Measurements from ENCODE around the gene ZEB2.

Gene ZEB2

DNA sequence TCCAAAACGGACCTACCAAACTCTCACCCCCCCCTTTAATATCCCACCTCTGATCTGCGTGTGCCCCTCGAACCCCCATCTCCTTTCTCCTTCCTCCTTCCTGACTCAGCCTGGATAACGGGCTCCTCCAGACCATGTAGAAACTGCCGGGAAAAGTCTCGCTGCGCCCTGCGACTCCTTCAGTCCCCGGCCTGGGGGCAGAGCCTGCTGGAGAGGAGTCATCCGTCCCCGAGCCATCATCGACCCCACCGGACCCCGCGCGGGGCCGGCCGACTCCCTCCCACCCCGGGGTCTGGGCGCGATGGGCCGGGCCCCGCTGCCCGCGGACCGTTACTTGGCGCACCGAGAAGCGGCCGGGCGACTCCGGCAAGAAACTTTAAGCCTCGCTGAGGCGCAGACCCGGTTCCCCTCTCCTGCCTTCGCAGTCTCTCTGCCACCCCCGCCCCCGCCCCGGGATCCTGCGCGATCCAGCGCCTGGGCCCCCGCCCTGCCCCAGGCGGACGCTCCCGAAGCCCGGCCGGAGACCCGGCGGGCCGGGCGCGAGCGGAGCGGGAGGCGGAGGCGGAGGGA, 3.4 kb downstream of the ZEB2 start:
- peaks cover 56% of the 10 kb centered on the region for H3K27me3 ChIP-seq (ENCODE audit: insufficient read depth, low read length)
- H3K79me1 ChIP-seq (ENCODE audit: low read length) = peaks cover 10% of the 10 kb centered on the region
- H4K91ac ChIP-seq (ENCODE audit: low read depth, low read length) = peak overlapping the region; percentile 19
- no peaks in the 10 kb centered on the region for H3K9me3 ChIP-seq (ENCODE audit: insufficient read depth, low read depth, low read length)
- no peak overlapping the region for H2BK12ac ChIP-seq (ENCODE audit: low read length)
- peaks cover 3 to 13% of the 10 kb centered on the region in 2 experiments for H3K4me1 ChIP-seq (ENCODE audit: control insufficient read depth in 1 of 2, insufficient read depth in 2 of 2, low read length in 2 of 2)
- no peak overlapping the region for H3K23ac ChIP-seq (ENCODE audit: low read length)
- peak overlapping the region; percentile 21 for H3K4ac ChIP-seq (ENCODE audit: low read depth, low read length)
- H2AK5ac ChIP-seq (ENCODE audit: low read length) = no peak overlapping the region
- H2BK120ac ChIP-seq (ENCODE audit: insufficient read depth, low read length, poor library complexity) = peak overlapping the region; percentile 2
- H2BK5ac ChIP-seq (ENCODE audit: low read depth, low read length, poor library complexity) = no peak overlapping the region
- H3K36me3 ChIP-seq (ENCODE audit: control insufficient read depth in 1 of 2, insufficient read depth in 2 of 2, low read length in 2 of 2) = no peaks in the 10 kb centered on the region
- H3K18ac ChIP-seq (ENCODE audit: low read length) = peak overlapping the region; percentile 80
- no peak overlapping the region for H2AFZ ChIP-seq (ENCODE audit: insufficient read depth, low read length, poor library complexity)
- DNase-seq = no peak
- no peak overlapping the region for H3K14ac ChIP-seq (ENCODE audit: low read length)
- no peak overlapping the region for H4K12ac ChIP-seq (ENCODE audit: low read depth, low read length)
- H3K4me3 ChIP-seq (ENCODE audit: low read depth, low read length) = peak overlapping the region; percentile 77
- WGBS (ENCODE audit: extremely low coverage, insufficient coverage, insufficient read length) = no CpG with 5 or more reads among the region's 57 CpGs
- peaks cover 2% of the 10 kb centered on the region for H3K79me2 ChIP-seq (ENCODE audit: control insufficient read depth, insufficient read depth, low read length, poor library complexity)
- H3K9ac ChIP-seq (ENCODE audit: low read length) = peak overlapping the region; percentile 3
- H4K8ac ChIP-seq (ENCODE audit: low read depth, low read length) = no peak overlapping the region
- H3K4me2 ChIP-seq (ENCODE audit: low read length) = peak overlapping the region; percentile 87
- no peak overlapping the region for H3K27ac ChIP-seq (ENCODE audit: low read depth, low read length)

DNA sequence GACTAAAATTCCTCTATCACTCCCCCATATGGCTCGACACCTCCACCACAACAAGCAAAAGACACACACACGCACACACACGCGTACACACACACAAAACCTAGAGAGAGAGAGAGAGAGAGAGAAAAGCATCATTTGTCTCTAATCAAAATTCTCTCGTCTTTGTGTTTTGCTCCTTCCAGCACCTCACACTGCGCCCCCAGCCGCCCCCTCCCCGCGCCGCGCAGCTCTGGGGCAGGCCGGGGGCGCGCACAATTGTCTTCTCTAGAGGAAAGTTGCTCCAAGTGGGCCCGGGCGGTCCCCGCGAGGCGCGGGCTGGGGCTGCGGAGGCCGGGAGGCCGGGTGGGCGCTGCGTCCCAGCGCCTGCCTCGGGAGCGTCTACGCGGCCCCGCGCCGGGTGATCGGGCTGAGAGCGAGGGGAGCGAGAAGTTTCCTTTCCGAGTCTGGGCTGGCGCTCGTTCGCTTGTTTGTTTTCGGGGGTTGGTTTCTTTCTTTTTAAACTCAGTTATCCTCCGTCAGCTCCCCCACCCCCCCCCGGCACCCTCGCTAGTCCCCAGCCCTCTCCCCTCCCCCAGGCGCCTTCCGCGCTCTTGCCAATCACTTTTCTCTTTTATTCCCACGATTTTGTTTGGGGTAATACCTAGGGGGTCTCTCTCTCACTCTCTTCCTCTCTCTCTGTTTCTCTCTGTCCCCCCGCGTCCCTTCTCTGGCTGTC, 4.1 kb downstream of the ZEB2 start:
- H2AK5ac ChIP-seq (ENCODE audit: low read length) = no peak overlapping the region
- H2BK120ac ChIP-seq (ENCODE audit: insufficient read depth, low read length, poor library complexity) = peak overlapping the region; percentile 68
- H4K91ac ChIP-seq (ENCODE audit: low read depth, low read length) = peak overlapping the region; percentile 22
- peak overlapping the region; percentile 88 for H4K8ac ChIP-seq (ENCODE audit: low read depth, low read length)
- no peak overlapping the region for H2AFZ ChIP-seq (ENCODE audit: insufficient read depth, low read length, poor library complexity)
- peak overlapping the region; percentile 50 for H4K12ac ChIP-seq (ENCODE audit: low read depth, low read length)
- H3K27me3 ChIP-seq (ENCODE audit: insufficient read depth, low read length) = peaks cover 56% of the 10 kb centered on the region
- H3K9me3 ChIP-seq (ENCODE audit: insufficient read depth, low read depth, low read length) = no peaks in the 10 kb centered on the region
- no peaks in the 10 kb centered on the region for H3K36me3 ChIP-seq (ENCODE audit: control insufficient read depth in 1 of 2, insufficient read depth in 2 of 2, low read length in 2 of 2)
- peaks cover 3 to 13% of the 10 kb centered on the region in 2 experiments for H3K4me1 ChIP-seq (ENCODE audit: control insufficient read depth in 1 of 2, insufficient read depth in 2 of 2, low read length in 2 of 2)
- H3K14ac ChIP-seq (ENCODE audit: low read length) = peak overlapping the region; percentile 69
- peak overlapping the region; percentile 77 for H3K4me3 ChIP-seq (ENCODE audit: low read depth, low read length)
- no peak overlapping the region for H2BK12ac ChIP-seq (ENCODE audit: low read length)
- DNase-seq = no peak
- H3K23ac ChIP-seq (ENCODE audit: low read length) = no peak overlapping the region
- peaks cover 10% of the 10 kb centered on the region for H3K79me1 ChIP-seq (ENCODE audit: low read length)
- peak overlapping the region; percentile 87 for H3K4me2 ChIP-seq (ENCODE audit: low read length)
- no CpG with 5 or more reads among the region's 50 CpGs for WGBS (ENCODE audit: extremely low coverage, insufficient coverage, insufficient read length)
- H2BK5ac ChIP-seq (ENCODE audit: low read depth, low read length, poor library complexity) = no peak overlapping the region
- peaks cover 2% of the 10 kb centered on the region for H3K79me2 ChIP-seq (ENCODE audit: control insufficient read depth, insufficient read depth, low read length, poor library complexity)
- H3K18ac ChIP-seq (ENCODE audit: low read length) = no peak overlapping the region
- H3K4ac ChIP-seq (ENCODE audit: low read depth, low read length) = peak overlapping the region; percentile 50
- no peak overlapping the region for H3K27ac ChIP-seq (ENCODE audit: low read depth, low read length)
- H3K9ac ChIP-seq (ENCODE audit: low read length) = peak overlapping the region; percentile 74

GRCh38 chr2:144515099-144515695, 4.7 kb downstream of the ZEB2 start:
- H2BK12ac ChIP-seq (ENCODE audit: low read length) = no peak overlapping the region
- H3K27me3 ChIP-seq (ENCODE audit: insufficient read depth, low read length) = peaks cover 52% of the 10 kb centered on the region
- H3K4ac ChIP-seq (ENCODE audit: low read depth, low read length) = no peak overlapping the region
- H3K79me2 ChIP-seq (ENCODE audit: control insufficient read depth, insufficient read depth, low read length, poor library complexity) = peaks cover 2% of the 10 kb centered on the region
- no peak overlapping the region for H3K27ac ChIP-seq (ENCODE audit: low read depth, low read length)
- no CpG with 5 or more reads among the region's 4 CpGs for WGBS (ENCODE audit: extremely low coverage, insufficient coverage, insufficient read length)
- no peak overlapping the region for H3K9ac ChIP-seq (ENCODE audit: low read length)
- H3K4me3 ChIP-seq (ENCODE audit: low read depth, low read length) = peak overlapping the region; percentile 64
- H2AFZ ChIP-seq (ENCODE audit: insufficient read depth, low read length, poor library complexity) = no peak overlapping the region
- H3K4me2 ChIP-seq (ENCODE audit: low read length) = peak overlapping the region; percentile 87
- no peak for DNase-seq
- no peak overlapping the region for H3K14ac ChIP-seq (ENCODE audit: low read length)
- H2BK5ac ChIP-seq (ENCODE audit: low read depth, low read length, poor library complexity) = no peak overlapping the region
- H4K91ac ChIP-seq (ENCODE audit: low read depth, low read length) = no peak overlapping the region
- no peak overlapping the region for H2AK5ac ChIP-seq (ENCODE audit: low read length)
- no peak overlapping the region for H3K18ac ChIP-seq (ENCODE audit: low read length)
- H4K8ac ChIP-seq (ENCODE audit: low read depth, low read length) = peak overlapping the region; percentile 88
- no peaks in the 10 kb centered on the region for H3K36me3 ChIP-seq (ENCODE audit: control insufficient read depth in 1 of 2, insufficient read depth in 2 of 2, low read length in 2 of 2)
- H3K79me1 ChIP-seq (ENCODE audit: low read length) = peaks cover 12% of the 10 kb centered on the region
- peaks cover 7 to 16% of the 10 kb centered on the region in 2 experiments for H3K4me1 ChIP-seq (ENCODE audit: control insufficient read depth in 1 of 2, insufficient read depth in 2 of 2, low read length in 2 of 2)
- H2BK120ac ChIP-seq (ENCODE audit: insufficient read depth, low read length, poor library complexity) = no peak overlapping the region
- no peak overlapping the region for H3K23ac ChIP-seq (ENCODE audit: low read length)
- no peak overlapping the region for H4K12ac ChIP-seq (ENCODE audit: low read depth, low read length)
- no peaks in the 10 kb centered on the region for H3K9me3 ChIP-seq (ENCODE audit: insufficient read depth, low read depth, low read length)

DNA sequence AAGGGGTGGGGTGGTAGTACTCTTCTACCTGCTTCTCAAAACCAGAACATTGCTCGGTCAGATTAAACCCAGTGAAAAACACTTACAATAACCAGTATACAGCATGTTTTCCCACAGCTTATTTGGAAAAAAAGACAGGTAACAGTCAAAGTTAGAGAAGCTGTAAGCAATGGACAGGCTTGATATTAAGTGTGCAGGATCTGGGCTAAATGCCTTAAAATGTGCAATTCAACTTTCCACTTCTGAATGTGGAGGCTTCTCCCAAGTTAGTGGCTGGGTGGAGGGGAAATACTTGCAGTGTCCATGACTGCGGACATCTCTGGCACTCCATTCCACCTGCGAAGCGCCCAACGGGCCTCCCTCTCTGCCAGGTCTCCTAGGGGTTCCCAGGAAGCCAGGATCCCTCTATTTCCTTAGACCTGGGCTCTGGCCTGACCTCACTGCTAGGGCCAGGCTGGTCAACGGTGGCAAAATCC, 5.3 kb downstream of the ZEB2 start:
- no peak overlapping the region for H3K4me3 ChIP-seq (ENCODE audit: low read depth, low read length)
- no peak overlapping the region for H3K4me2 ChIP-seq (ENCODE audit: low read length)
- no peak overlapping the region for H4K8ac ChIP-seq (ENCODE audit: low read depth, low read length)
- no CpG with 5 or more reads among the region's 6 CpGs for WGBS (ENCODE audit: extremely low coverage, insufficient coverage, insufficient read length)
- H3K9me3 ChIP-seq (ENCODE audit: insufficient read depth, low read depth, low read length) = no peaks in the 10 kb centered on the region
- H3K9ac ChIP-seq (ENCODE audit: low read length) = no peak overlapping the region
- no peak overlapping the region for H3K4ac ChIP-seq (ENCODE audit: low read depth, low read length)
- no peak for DNase-seq
- no peak overlapping the region for H3K23ac ChIP-seq (ENCODE audit: low read length)
- peaks cover 14% of the 10 kb centered on the region for H3K79me1 ChIP-seq (ENCODE audit: low read length)
- no peak overlapping the region for H2BK120ac ChIP-seq (ENCODE audit: insufficient read depth, low read length, poor library complexity)
- H3K18ac ChIP-seq (ENCODE audit: low read length) = no peak overlapping the region
- H3K79me2 ChIP-seq (ENCODE audit: control insufficient read depth, insufficient read depth, low read length, poor library complexity) = peaks cover 2% of the 10 kb centered on the region
- H3K27me3 ChIP-seq (ENCODE audit: insufficient read depth, low read length) = peaks cover 47% of the 10 kb centered on the region
- H3K27ac ChIP-seq (ENCODE audit: low read depth, low read length) = no peak overlapping the region
- H2BK12ac ChIP-seq (ENCODE audit: low read length) = no peak overlapping the region
- no peak overlapping the region for H4K12ac ChIP-seq (ENCODE audit: low read depth, low read length)
- H3K4me1 ChIP-seq (ENCODE audit: control insufficient read depth in 1 of 2, insufficient read depth in 2 of 2, low read length in 2 of 2) = peaks cover 7 to 17% of the 10 kb centered on the region in 2 experiments
- H2AK5ac ChIP-seq (ENCODE audit: low read length) = no peak overlapping the region
- no peak overlapping the region for H2BK5ac ChIP-seq (ENCODE audit: low read depth, low read length, poor library complexity)
- H3K14ac ChIP-seq (ENCODE audit: low read length) = no peak overlapping the region
- H4K91ac ChIP-seq (ENCODE audit: low read depth, low read length) = no peak overlapping the region
- no peaks in the 10 kb centered on the region for H3K36me3 ChIP-seq (ENCODE audit: control insufficient read depth in 1 of 2, insufficient read depth in 2 of 2, low read length in 2 of 2)
- H2AFZ ChIP-seq (ENCODE audit: insufficient read depth, low read length, poor library complexity) = no peak overlapping the region
